CD14-positive monocyte (primary cell): ENCODE measurements around the gene SGCD. TPM values are rescaled to one million over a fixed set of nuclear protein-coding genes. Genes with fewer than 3 reads are reported as not detected.

Experiments used
- DNase-seq, 3 donors: peaks; one replicate each; pipeline ENCODE4 v3.0.0-alpha.2; 2011 to 2022
- H2AFZ ChIP-seq: 2 replicates; pipeline ENCODE4 v1.6.0; 2012; ENCODE audit warnings: mild to moderate bottlenecking, low read depth, low read length, inconsistent platforms; ENCODE audit not compliant: insufficient read depth, poor library complexity, severe bottlenecking
- H3K27ac ChIP-seq, 2 donors: 1 replicate in 1 of 2; 2 replicates in 1 of 2; pipeline ENCODE4 v1.5.1; 2012 to 2013; ENCODE audit warnings: low read length in 2 of 2, control low read depth in 1 of 2, inconsistent platforms in 1 of 2, low read depth in 1 of 2, mild to moderate bottlenecking in 1 of 2
- H3K27me3 ChIP-seq, 2 donors: one replicate each; pipeline versions ENCODE4 v1.6.0 to v1.6.1; 2011 to 2013; ENCODE audit warnings: low read length in 2 of 2; ENCODE audit not compliant: control insufficient read depth in 2 of 2, insufficient read depth in 2 of 2
- H3K36me3 ChIP-seq, 2 donors: replicated peaks in 1 of 2; 1 replicate in 1 of 2; 2 replicates in 1 of 2; pipeline versions ENCODE4 v1.5.1 to v1.6.1; 2012 to 2013; ENCODE audit warnings: low read length in 2 of 2, control low read depth in 1 of 2, inconsistent platforms in 1 of 2, mild to moderate bottlenecking in 1 of 2; ENCODE audit not compliant: insufficient read depth in 2 of 2, control insufficient read depth in 1 of 2
- H3K4me1 ChIP-seq, 2 donors: 1 replicate in 1 of 2; 2 replicates in 1 of 2; pipeline versions ENCODE4 v1.5.1 to v1.6.1; 2012 to 2013; ENCODE audit warnings: low read length in 2 of 2, control low read depth in 1 of 2, inconsistent platforms in 1 of 2, mild to moderate bottlenecking in 1 of 2, moderate library complexity in 1 of 2; ENCODE audit not compliant: insufficient read depth in 2 of 2, control insufficient read depth in 1 of 2
- H3K4me2 ChIP-seq: replicated peaks from 2 replicates; pipeline ENCODE3; 2012; ENCODE audit warnings: low read length, moderate library complexity, mild to moderate bottlenecking; ENCODE audit not compliant: poor library complexity, severe bottlenecking; ENCODE audit errors: extremely low read depth
- H3K4me3 ChIP-seq, 3 experiments: fragments of 200-600 bp in 1 of 3; sonication (generic) in 1 of 3; replicated peaks in 1 of 3; 1 replicate in 2 of 3; 2 replicates in 1 of 3; pipeline ENCODE4 v1.5.1; 2011 to 2013; ENCODE audit warnings: low read length in 3 of 3, mild to moderate bottlenecking in 3 of 3, control low read depth in 2 of 3, low read depth in 2 of 3, inconsistent platforms in 1 of 3, moderate library complexity in 1 of 3
- H3K79me2 ChIP-seq: 2 replicates; pipeline ENCODE4 v1.6.0; 2012; ENCODE audit warnings: mild to moderate bottlenecking, control low read depth, inconsistent platforms, low read length, moderate library complexity; ENCODE audit not compliant: insufficient read depth
- H3K9ac ChIP-seq: 2 replicates; pipeline ENCODE4 v1.6.0; 2017; ENCODE audit warnings: low read length, mild to moderate bottlenecking; ENCODE audit not compliant: insufficient read depth, poor library complexity, severe bottlenecking
- H3K9me3 ChIP-seq, 2 donors: replicated peaks in 1 of 2; 1 replicate in 1 of 2; 2 replicates in 1 of 2; pipeline versions ENCODE4 v1.5.1 to v1.6.1; 2012 to 2013; ENCODE audit warnings: low read length in 2 of 2, control low read depth in 1 of 2; ENCODE audit not compliant: control insufficient read depth in 1 of 2, insufficient read depth in 1 of 2
- H4K20me1 ChIP-seq: 2 replicates; pipeline ENCODE4 v1.6.0; 2012; ENCODE audit warnings: mild to moderate bottlenecking, low read length, control low read depth, moderate library complexity; ENCODE audit not compliant: insufficient read depth
- H3K27ac Mint-ChIP-seq, 7 donors: one replicate each; pipeline ENCODE4 v1.8.0; 2020; ENCODE audit warnings: mild to moderate bottlenecking in 7 of 7, mixed read lengths in 7 of 7, moderate library complexity in 6 of 7, inconsistent platforms in 2 of 7
- H3K27me3 Mint-ChIP-seq, 3 donors: one replicate each; pipeline ENCODE4 v1.8.0; 2021 to 2022; ENCODE audit warnings: low read depth in 3 of 3, mild to moderate bottlenecking in 3 of 3, mixed read lengths in 3 of 3, moderate library complexity in 3 of 3, inconsistent platforms in 1 of 3
- H3K36me3 Mint-ChIP-seq, 2 donors: one replicate each; pipeline ENCODE4 v1.8.0; 2020; ENCODE audit warnings: mixed read lengths in 2 of 2, inconsistent platforms in 1 of 2, mild to moderate bottlenecking in 1 of 2
- H3K4me1 Mint-ChIP-seq: one replicate; pipeline ENCODE4 v1.8.0; 2020; ENCODE audit warnings: mild to moderate bottlenecking, mixed read lengths
- H3K4me3 Mint-ChIP-seq, 2 donors: one replicate each; pipeline ENCODE4 v1.8.0; 2020; ENCODE audit warnings: mild to moderate bottlenecking in 2 of 2, mixed read lengths in 2 of 2, moderate library complexity in 1 of 2
- H3K9me3 Mint-ChIP-seq, 7 donors: one replicate each; pipeline ENCODE4 v1.8.0; 2020 to 2022; ENCODE audit warnings: mixed read lengths in 7 of 7, mild to moderate bottlenecking in 6 of 7, moderate library complexity in 6 of 7, inconsistent platforms in 2 of 7
- CTCF ChIP-seq: fragments of 200-600 bp; IDR thresholded peaks from one replicate; pipeline ENCODE4 v1.8.0; 2022; ENCODE audit warnings: antibody characterized with exemption, mild to moderate bottlenecking
- WGBS: methylation state at CpG from one replicate; pipeline ENCODE4 v1.1.5; 2013; ENCODE audit warnings: missing lambda C conversion rate; ENCODE audit not compliant: insufficient coverage; 5-methylcytosine and 5-hydroxymethylcytosine counted together
- intact Hi-C, 2 donors: fragments of 100-400 bp; cut with micrococcal nuclease; formaldehyde crosslinking; loops; one replicate each; pipeline versions ENCODE4 v1.15.0 to v1.15.1; 2023
- polyA plus RNA-seq, 3 donors: library from polyadenylated mRNA; depleted of rRNA in 1 of 3; unstranded in 2 of 3; stranded (reverse) in 1 of 3; fragments of 300-500 nt in 2 of 3; fragments of >200 nt in 1 of 3; fragmentation: Illumina TruSeq in 2 of 3; gene quantifications; 1 replicate in 2 of 3; 2 replicates in 1 of 3; pipeline ENCODE4 v1.2.3, GENCODE V29; 2012 to 2021

Gene SGCD
- polyA plus RNA-seq, 3 donors: not detected

- no peak for DNase-seq
- Histone ChIP-seq H3K9ac (no peak overlapping the region), H3K4me2 (no peak overlapping the region), H3K4me3 (no peak overlapping the region), H2AFZ (no peak overlapping the region), H3K9me3 (no peaks in the 10 kb centered on the region), H3K36me3 (no peaks in the 10 kb centered on the region), H3K27me3 (no peaks in the 10 kb centered on the region), H3K79me2 (no peaks in the 10 kb centered on the region), H3K27ac (no peak overlapping the region), H4K20me1 (no peaks in the 10 kb centered on the region), H3K4me1 (no peaks in the 10 kb centered on the region)
- peaks cover 0 to 6% (median 3%) of the 10 kb centered on the region in 7 donors for H3K9me3 Mint-ChIP-seq
- intact Hi-C loops: no loop called here
- H3K4me3 Mint-ChIP-seq: no peak overlapping the region
- H3K4me1 Mint-ChIP-seq: no peaks in the 10 kb centered on the region
- peaks cover 0 to 2% (median 0%) of the 10 kb centered on the region in 3 donors for H3K27me3 Mint-ChIP-seq
- no peak overlapping the region for H3K27ac Mint-ChIP-seq
- no CpG with 5 or more reads among the region's 1 CpG for WGBS
- H3K36me3 Mint-ChIP-seq: no peaks in the 10 kb centered on the region
- no peak for TF ChIP-seq CTCF
Measured at GRCh38 chr5:156409834-156410233, 82.9 kb downstream of the SGCD start.

- Histone ChIP-seq H3K27ac (no peak overlapping the region), H3K36me3 (no peaks in the 10 kb centered on the region), H2AFZ (no peak overlapping the region), H4K20me1 (no peaks in the 10 kb centered on the region), H3K9ac (no peak overlapping the region), H3K4me1 (no peaks in the 10 kb centered on the region), H3K4me3 (no peak overlapping the region), H3K4me2 (no peak overlapping the region), H3K79me2 (no peaks in the 10 kb centered on the region), H3K27me3 (no peaks in the 10 kb centered on the region), H3K9me3 (no peaks in the 10 kb centered on the region)
- no peaks in the 10 kb centered on the region for H3K36me3 Mint-ChIP-seq
- 46% methylated on average over 4 of the region's 6 CpGs for WGBS
- peaks cover 0 to 4% (median 2%) of the 10 kb centered on the region in 7 donors for H3K9me3 Mint-ChIP-seq
- intact Hi-C loops: no loop called here
- H3K27ac Mint-ChIP-seq: no peak overlapping the region
- no peak for TF ChIP-seq CTCF
- DNase-seq: no peak
- peaks cover 0 to 2% (median 0%) of the 10 kb centered on the region in 3 donors for H3K27me3 Mint-ChIP-seq
- no peaks in the 10 kb centered on the region for H3K4me1 Mint-ChIP-seq
- H3K4me3 Mint-ChIP-seq: no peak overlapping the region
Measured at GRCh38 chr5:156411185-156411613, 84.2 kb downstream of the SGCD start.
